Measurements from ENCODE around the gene TC2N. TPM values are rescaled to one million over a fixed set of nuclear protein-coding genes. Genes with fewer than 3 reads are reported as not detected.

Gene TC2N
- total and polyA plus RNA-seq, 2 donors (not counting 3 experiments of a cell fraction or from before 2014, with no cell fraction given), result 0.40 TPM; not detected in 1

GRCh38 chr14:91888641-91889476 lies 21.5 kb upstream of the TC2N start:
- Histone ChIP-seq H3K9me1 (replicated peaks; ENCODE audit: control insufficient read depth, extremely low read depth, insufficient read depth, low read length) (no peaks in the 10 kb centered on the region), H3K4me1 (ENCODE audit: control insufficient read depth, extremely low read depth, insufficient read depth, low read length) (no peaks in the 10 kb centered on the region), H3K79me2 (ENCODE audit: control insufficient read depth, insufficient read depth, low read length) (no peaks in the 10 kb centered on the region), H3K4me3 (replicated peaks in 1 of 3; ENCODE audit: insufficient read depth in 1 of 3, low read depth in 1 of 3, low read length in 3 of 3) (no peak overlapping the region), H2AFZ (ENCODE audit: low read depth, low read length) (no peak overlapping the region), H3K27me3 (ENCODE audit: control insufficient read depth in 2 of 2, insufficient read depth in 2 of 2, low read length in 2 of 2) (peaks cover 0 to 2% of the 10 kb centered on the region in 2 experiments), H3K9me3 (replicated peaks; ENCODE audit: control insufficient read depth, insufficient read depth, low read length) (no peaks in the 10 kb centered on the region), H3K4me2 (ENCODE audit: insufficient read depth, low read length) (no peak overlapping the region), H3K27ac (ENCODE audit: insufficient read depth, low read depth, low read length) (no peak overlapping the region), H4K20me1 (replicated peaks; ENCODE audit: control insufficient read depth, extremely low read depth, insufficient read depth, low read length) (no peaks in the 10 kb centered on the region), H3K36me3 (ENCODE audit: control insufficient read depth in 2 of 2, extremely low read depth in 1 of 2, insufficient read depth in 2 of 2, low read length in 2 of 2) (no peaks in the 10 kb centered on the region), H3K9ac (replicated peaks; ENCODE audit: extremely low read depth, insufficient read depth, low read length) (no peak overlapping the region)
- FAIRE-seq (no peak), DNase-seq (ENCODE audit: low read depth, low spot score) (no peak)
- no TSS peak for BruUV-seq (replicated peaks)
- intact Hi-C loops (cut with micrococcal nuclease) (no loop called here), dilution Hi-C loops (cut with MboI; ENCODE audit: extremely low pct_ligation_motif_present, low sequenced_read_pairs) (no loop called here)
- CTCF ChIA-PET, result interaction anchor here (1.0 kb wide), 1 partner anchor 109 kb away, joined by 3 read pairs; no protein-coding TSS in a partner anchor
- POLR2A ChIA-PET, result no interaction called here
- TF ChIP-seq, protein P1, sequence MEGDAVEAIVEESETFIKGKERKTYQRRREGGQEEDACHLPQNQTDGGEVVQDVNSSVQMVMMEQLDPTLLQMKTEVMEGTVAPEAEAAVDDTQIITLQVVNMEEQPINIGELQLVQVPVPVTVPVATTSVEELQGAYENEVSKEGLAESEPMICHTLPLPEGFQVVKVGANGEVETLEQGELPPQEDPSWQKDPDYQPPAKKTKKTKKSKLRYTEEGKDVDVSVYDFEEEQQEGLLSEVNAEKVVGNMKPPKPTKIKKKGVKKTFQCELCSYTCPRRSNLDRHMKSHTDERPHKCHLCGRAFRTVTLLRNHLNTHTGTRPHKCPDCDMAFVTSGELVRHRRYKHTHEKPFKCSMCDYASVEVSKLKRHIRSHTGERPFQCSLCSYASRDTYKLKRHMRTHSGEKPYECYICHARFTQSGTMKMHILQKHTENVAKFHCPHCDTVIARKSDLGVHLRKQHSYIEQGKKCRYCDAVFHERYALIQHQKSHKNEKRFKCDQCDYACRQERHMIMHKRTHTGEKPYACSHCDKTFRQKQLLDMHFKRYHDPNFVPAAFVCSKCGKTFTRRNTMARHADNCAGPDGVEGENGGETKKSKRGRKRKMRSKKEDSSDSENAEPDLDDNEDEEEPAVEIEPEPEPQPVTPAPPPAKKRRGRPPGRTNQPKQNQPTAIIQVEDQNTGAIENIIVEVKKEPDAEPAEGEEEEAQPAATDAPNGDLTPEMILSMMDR (IDR thresholded peaks at IDR 0.05; ENCODE audit: extremely low read depth in 1 of 2, insufficient read depth in 1 of 2, low read depth in 1 of 2, low read length in 2 of 2), result no peak
- no peak for TF ChIP-seq JUN (IDR thresholded peaks at IDR 0.05; ENCODE audit: borderline replicate concordance, insufficient read depth, insufficient read length, low read depth)
- no peak for TF ChIP-seq MAX (IDR thresholded peaks at IDR 0.05; ENCODE audit: insufficient read depth, insufficient read length)
- TF ChIP-seq MYC (IDR thresholded peaks at IDR 0.05; ENCODE audit: low read depth, low read length), result no peak
- TF ChIP-seq FOS (IDR thresholded peaks at IDR 0.05; ENCODE audit: borderline replicate concordance, insufficient read depth, low read length), result no peak
- TF ChIP-seq GATA2 (IDR thresholded peaks at IDR 0.05; ENCODE audit: insufficient read depth, insufficient read length, low read depth, low read length), result no peak
- no peak for TF ChIP-seq EZH2 (IDR thresholded peaks at IDR 0.05; ENCODE audit: borderline replicate concordance, low read depth, low read length, severe bottlenecking)
- no peak for TF ChIP-seq POLR2A (IDR thresholded peaks at IDR 0.05; ENCODE audit: low read depth, low read length)
- no peak for TF ChIP-seq POLR2AphosphoS5 (IDR thresholded peaks at IDR 0.05; ENCODE audit: insufficient read depth, low read depth, low read length)

Measured in endothelial cell of umbilical vein (primary cell).